HUDEP-2 (cell line): ENCODE measurements around the gene MANSC1.
A peak's percentile ranks its signal among the peaks of the same experiment; 100 is the strongest.
"Not testable (repeated sequence)": the region's sequence is repeated elsewhere in the genome, so short reads cannot be mapped to it uniquely, and the experiment has no call there.

Experiments used
- DNase-seq, 76 experiments: peaks; one replicate each; lab custom pipeline; 2025; ENCODE audit not compliant: unreplicated experiment in 76 of 76; lab: John Stamatoyannopoulos, UW

Gene MANSC1

DNA sequence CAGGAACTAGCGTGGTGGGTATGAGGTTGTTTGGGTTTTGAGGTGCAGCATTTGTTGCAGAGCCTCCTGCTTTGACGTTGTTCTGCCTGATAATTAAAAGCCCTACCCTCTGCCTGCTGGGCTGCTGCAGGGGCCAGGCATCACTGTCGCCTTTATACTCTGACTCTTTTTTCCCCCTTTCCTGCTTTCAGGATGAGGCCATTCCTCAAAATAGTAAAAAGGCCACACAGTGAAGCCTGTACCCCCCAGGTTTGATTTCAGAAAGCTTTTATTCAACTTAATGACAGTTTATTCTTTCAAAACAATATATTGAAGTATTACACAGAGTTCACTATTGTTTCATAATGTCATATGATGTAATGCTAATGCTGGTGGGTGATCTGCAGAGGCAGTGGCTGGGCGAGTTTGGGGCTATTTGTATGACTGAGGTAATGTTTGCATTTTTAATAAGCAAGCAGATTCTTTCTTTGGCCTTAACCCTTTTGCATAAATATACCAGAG, 15.9 kb upstream of the MANSC1 start:
- no peak for DNase-seq

GRCh38 chr12:12365446-12365802, 15.4 kb upstream of the MANSC1 start:
- no peak for DNase-seq

DNA sequence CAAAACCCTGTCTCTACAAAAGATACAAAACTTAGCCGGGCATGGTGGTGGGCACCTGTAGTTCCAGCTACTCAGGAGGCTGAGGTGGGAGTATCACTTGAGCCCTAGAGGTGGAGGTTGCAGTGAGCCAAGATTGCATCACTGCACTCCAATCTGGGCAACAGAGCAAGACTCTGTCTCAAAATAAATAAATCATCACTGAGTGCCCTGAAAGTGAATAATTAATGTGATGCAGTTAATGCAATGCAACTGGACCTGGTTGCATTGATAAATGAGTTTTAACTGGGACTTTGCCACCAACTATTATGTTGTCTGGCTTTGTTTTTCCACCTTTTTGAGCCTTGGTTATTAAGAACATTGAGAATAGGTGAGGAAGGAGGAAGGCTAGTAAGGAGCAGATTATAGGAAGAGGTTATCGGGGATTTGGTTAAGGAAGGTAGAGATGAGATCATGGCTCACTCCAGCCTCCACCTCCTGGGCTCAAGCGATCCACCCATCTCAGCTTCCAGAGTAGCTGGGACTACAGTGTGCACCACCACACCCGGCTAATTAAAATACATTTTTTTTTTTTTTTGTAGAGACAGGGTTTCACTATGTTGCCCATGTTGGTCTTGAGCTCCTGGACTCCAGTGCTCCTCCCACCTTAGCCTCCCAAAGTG, 14.9 kb upstream of the MANSC1 start:
- DNase-seq, result no peak

DNA sequence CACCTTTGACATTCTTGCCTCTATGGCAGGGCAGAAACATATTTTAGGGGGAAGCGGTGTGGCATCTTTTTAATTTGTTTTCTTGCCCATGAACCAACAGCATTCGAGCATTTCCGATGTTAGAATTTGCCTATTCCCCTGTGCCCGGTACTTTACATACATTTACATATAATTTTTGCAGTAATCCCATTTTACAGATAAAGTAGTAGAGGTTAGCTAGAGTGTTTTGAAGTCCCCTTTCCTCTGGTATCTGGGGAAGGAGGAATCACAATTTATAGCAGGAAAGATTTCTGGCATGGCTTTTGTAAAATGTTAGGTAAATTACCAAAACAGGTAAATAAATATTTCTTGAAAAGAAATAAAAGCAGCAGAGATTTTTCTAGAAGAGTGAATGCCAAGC, 8.5 kb upstream of the MANSC1 start:
- no peak for DNase-seq

GRCh38 chr12:12357719-12358461, 7.8 kb upstream of the MANSC1 start:
- peak in 8 of 76 experiments; percentile 2 to 45 (median 20) for DNase-seq

GRCh38 chr12:12356896-12357718, 7.1 kb upstream of the MANSC1 start, which contains the start of gene BORCS5:
BORCS5 (plus strand) TSS chr12:12357078; CDS start chr12:12357452, 374 bp downstream.
- peak in 75 of 76 experiments; percentile 72 to 99 (median 96) for DNase-seq

- no peak for DNase-seq
Observed at GRCh38 chr12:12356467-12356895, 6.4 kb upstream of the MANSC1 start.

- peak in 50 of 76 experiments; percentile 4 to 73 (median 30) for DNase-seq
Observed at GRCh38 chr12:12353807-12354206, 3.8 kb upstream of the MANSC1 start.

GRCh38 chr12:12353276-12353675, 3.2 kb upstream of the MANSC1 start:
- no peak for DNase-seq

GRCh38 chr12:12351468-12352185, 1.6 kb upstream of the MANSC1 start:
- DNase-seq, result not testable (repeated sequence)

DNA sequence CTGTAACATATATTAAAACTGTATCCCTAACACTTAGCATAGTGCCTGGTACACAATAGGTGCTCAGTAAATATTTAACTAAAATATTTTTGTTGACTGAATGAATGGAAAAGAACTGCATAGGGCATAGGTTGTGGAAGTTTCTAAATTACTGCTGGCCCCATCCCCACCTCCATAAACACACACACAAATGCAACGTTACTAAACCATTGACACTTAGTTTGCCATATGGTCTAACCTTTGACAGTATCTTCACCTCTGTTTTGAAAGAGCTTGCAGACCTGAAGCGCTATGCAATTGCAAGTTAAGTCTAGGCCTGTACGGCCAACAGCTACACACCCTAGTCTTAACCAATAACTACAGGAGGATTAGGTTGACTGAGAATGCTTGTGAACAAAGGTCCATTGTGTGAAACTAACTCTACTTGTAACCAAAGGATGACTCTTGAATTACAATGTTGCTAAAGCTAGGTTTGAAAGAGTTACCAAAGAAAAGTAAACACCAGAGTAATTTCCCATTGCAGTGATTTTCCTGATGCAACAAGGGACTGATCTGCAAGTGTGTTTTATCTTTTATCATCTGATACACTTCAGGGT, 924 bp upstream of the MANSC1 start:
- DNase-seq, result no peak

- DNase-seq, result no peak
Observed at GRCh38 chr12:12338527-12339168, 11.4 kb downstream of the MANSC1 start.

DNA sequence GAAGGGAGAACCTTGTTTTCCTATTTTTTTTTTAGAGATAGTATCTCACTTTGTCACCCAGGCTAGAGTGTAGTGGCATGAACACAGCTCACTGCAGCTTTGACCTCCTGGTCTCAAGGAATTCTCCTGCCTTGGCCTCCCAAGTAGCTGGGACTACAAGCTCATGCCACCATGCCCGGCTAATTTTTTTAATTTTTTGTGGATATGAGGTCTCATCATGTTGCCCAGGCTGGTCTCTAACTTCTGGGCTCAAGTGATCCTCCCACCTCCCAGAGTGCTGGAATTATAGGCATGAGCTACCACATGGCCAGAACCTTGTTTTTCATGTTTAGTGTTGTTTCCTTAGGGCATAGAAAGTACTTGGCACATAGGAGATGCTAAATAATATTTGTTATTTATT, 13.5 kb downstream of the MANSC1 start:
- DNase-seq, result no peak

DNA sequence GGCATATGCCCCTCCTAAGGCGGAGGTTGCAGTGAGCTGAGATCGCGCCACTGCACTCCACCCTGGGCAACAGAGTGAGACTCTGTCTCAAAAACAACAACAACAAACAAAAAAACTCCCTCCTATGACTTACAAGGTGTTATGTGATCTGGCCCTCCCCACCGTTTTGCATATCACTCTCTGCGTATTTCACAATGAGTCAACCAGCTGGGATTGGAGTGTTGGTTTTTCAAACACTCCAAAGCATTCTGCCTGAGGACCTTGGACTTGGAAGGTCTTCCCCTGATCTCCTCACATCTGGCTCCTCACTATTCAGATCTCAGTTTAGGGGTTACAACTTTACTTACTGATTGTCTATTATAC, 14.0 kb downstream of the MANSC1 start:
- no peak for DNase-seq

DNA sequence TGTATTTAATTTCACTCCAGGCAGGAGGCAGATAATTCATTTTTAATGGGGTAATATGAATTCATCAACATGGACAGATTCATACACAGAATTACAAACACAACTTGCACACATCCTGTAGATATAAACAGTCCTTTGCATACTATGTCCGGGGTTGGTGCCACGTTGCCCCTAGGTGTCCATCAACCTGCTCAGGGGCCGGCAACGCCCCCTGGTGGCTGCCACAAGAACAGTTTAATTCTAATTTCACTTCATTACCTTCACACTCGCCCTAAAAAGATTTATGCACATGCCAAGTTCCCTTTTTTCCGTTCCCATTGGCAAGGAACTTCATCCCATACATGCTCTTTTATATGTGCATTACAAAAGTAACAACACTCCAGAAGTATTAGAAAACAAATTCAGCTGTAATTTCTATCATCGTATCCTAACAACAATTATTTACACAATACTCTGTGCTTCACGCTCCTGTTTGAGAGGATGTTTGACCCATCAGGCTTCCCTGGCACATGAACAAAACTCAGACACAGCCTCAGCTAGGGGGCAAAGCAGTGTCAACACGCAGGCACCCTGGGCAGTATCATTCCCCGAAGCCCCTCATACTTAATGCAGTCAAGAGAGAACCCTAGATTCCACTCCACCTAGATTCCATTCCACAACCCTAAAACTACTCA, 15.5 kb downstream of the MANSC1 start:
- DNase-seq, result peak in 54 of 76 experiments; percentile 2 to 64 (median 28)

DNA sequence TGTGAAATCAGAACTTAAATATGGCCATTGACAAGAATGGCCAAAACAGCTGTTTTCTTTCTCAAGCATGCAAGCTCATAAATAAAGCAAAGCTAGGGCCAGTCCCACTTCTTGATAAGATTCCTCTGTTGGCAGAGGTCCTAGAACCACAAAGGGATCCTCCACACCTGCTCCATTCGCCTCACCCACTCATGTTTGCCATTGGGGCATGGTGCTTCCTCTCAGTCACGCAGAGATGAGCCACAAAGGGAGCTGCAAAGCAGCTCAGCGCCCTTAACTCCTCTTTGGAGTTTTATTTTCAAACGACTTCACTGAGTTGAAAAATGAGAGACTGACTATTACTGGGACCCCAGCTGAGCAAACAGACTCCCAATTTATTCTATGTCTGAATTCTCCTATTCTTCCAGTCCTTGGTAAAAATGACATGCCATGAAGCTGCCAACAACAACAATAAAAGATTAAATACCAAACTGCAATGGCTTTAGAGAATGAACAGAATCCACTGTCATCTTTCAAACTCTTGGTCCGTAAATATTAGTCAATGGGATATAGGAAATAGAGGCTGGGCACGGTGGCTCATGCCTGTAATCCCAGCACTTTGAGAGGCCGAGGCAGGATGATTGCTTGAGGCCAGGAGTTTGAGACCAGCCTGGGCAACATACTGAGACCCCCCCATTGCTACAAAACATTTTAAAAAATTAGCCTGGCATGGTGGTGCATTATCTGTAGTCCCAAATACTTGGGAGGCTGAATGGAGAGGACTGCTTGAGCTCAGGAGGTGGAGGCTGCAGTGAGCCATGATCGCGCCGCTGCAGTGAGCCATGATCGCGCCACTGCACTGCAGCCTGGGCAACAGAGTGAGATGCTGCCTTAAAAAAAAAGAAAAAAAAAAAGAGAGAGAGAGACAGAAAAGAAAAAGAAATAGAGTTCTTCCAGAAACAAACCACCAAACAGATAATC, 16.4 kb downstream of the MANSC1 start:
- DNase-seq, result peak in 1 of 76 experiments; percentile 13

DNA sequence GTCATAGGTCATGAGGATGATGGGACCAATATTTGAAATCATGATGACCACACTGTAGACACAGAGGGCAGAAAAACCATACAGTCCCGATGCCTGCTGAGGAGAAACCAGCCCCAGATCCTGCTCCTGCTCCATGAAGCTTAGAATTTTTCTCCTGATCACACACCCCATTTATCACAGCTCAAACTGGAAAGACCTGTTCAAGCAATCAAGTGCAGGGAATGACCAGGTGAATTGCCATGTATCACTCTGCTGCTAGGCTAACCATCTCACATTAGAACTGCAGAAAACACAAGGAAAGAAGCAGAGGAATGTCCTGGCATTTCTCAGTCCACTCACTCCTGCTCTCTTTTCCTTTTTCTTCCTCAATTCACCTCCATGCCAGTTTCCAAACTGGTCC, 18.1 kb downstream of the MANSC1 start:
- no peak for DNase-seq

- DNase-seq, result no peak
Observed at GRCh38 chr12:12331244-12331771, 18.7 kb downstream of the MANSC1 start.
